GM18498 (cell line): ENCODE results near the gene MAGI2.

ENCODE experiments used
- ATAC-seq: cut with Tn5 transposase; IDR thresholded peaks from one replicate; pipeline ENCODE4 v1.9.1; 2021; ENCODE audit warnings: mild to moderate bottlenecking, moderate library complexity; ENCODE audit not compliant: unreplicated experiment

Gene MAGI2

GRCh38 chr7:78684201-78684600 is 769.3 kb downstream of the MAGI2 start:
- no peak for ATAC-seq

- no peak for ATAC-seq
Observed at GRCh38 chr7:78683566-78683965, 769.9 kb downstream of the MAGI2 start.

GRCh38 chr7:78679112-78679876 is 774.2 kb downstream of the MAGI2 start:
- ATAC-seq = no peak

GRCh38 chr7:78677391-78677790 is 776.1 kb downstream of the MAGI2 start:
- ATAC-seq = no peak

GRCh38 chr7:78675511-78675910 is 778.0 kb downstream of the MAGI2 start:
- no peak for ATAC-seq

GRCh38 chr7:78673272-78673671 is 780.2 kb downstream of the MAGI2 start:
- ATAC-seq = no peak

GRCh38 chr7:78662939-78663338 is 790.5 kb downstream of the MAGI2 start:
- no peak for ATAC-seq

- no peak for ATAC-seq
Observed at GRCh38 chr7:78649976-78650375, 803.5 kb downstream of the MAGI2 start.

GRCh38 chr7:78649236-78649635 is 804.2 kb downstream of the MAGI2 start:
- no peak for ATAC-seq

- no peak for ATAC-seq
Observed at GRCh38 chr7:78642751-78643150, 810.7 kb downstream of the MAGI2 start.

GRCh38 chr7:78638364-78638763 is 815.1 kb downstream of the MAGI2 start:
- ATAC-seq = no peak

- ATAC-seq = no peak
Observed at GRCh38 chr7:78636727-78637126, 816.7 kb downstream of the MAGI2 start.

- no peak for ATAC-seq
Observed at GRCh38 chr7:78635026-78635793, 818.3 kb downstream of the MAGI2 start.

GRCh38 chr7:78634093-78634492 is 819.4 kb downstream of the MAGI2 start:
- no peak for ATAC-seq

GRCh38 chr7:78620920-78621319 is 832.5 kb downstream of the MAGI2 start:
- ATAC-seq = no peak

GRCh38 chr7:78616539-78616938 is 836.9 kb downstream of the MAGI2 start:
- ATAC-seq = no peak

- no peak for ATAC-seq
Observed at GRCh38 chr7:78609281-78609680, 844.2 kb downstream of the MAGI2 start.

- no peak for ATAC-seq
Observed at GRCh38 chr7:78607099-78607498, 846.4 kb downstream of the MAGI2 start.

- ATAC-seq = no peak
Observed at GRCh38 chr7:78605119-78605518, 848.3 kb downstream of the MAGI2 start.

- no peak for ATAC-seq
Observed at GRCh38 chr7:78601728-78602127, 851.7 kb downstream of the MAGI2 start.

- no peak for ATAC-seq
Observed at GRCh38 chr7:78594156-78594555, 859.3 kb downstream of the MAGI2 start.

GRCh38 chr7:78588393-78588792 is 865.1 kb downstream of the MAGI2 start:
- no peak for ATAC-seq
